Coronary artery (tissue), 2 donors: Measurements from ENCODE around the gene RBM19.
"Not testable (repeated sequence)": the region's sequence is repeated elsewhere in the genome, so short reads cannot be mapped to it uniquely, and the experiment has no call there.

Experiments used
- DNase-seq: peaks from one replicate; pipeline ENCODE4 v3.0.0-alpha.2; 2017; ENCODE audit warnings: low spot score
- H3K27ac ChIP-seq, 2 donors: fragments of 200-600 bp; sonication (generic); one replicate each; pipeline ENCODE4 v1.5.1; 2016 to 2019
- H3K4me3 ChIP-seq: fragments of 200-600 bp; sonication (generic); 2 replicates; pipeline ENCODE4 v1.5.1; 2016; ENCODE audit warnings: mild to moderate bottlenecking, moderate library complexity
- CTCF ChIP-seq: fragments of 200-600 bp; sonication (generic); IDR thresholded peaks from one replicate; pipeline ENCODE4 v1.5.1; 2019; ENCODE audit warnings: antibody characterized with exemption

The RBM19 gene

GRCh38 chr12:113813229-113813541, 152.9 kb downstream of the RBM19 start:
- DNase-seq, result no peak
- Histone ChIP-seq H3K27ac (no peak overlapping the region), H3K4me3 (no peak overlapping the region)
- no peak for TF ChIP-seq CTCF

- no peak for TF ChIP-seq CTCF
- no peak overlapping the region for H3K27ac ChIP-seq
- no peak for DNase-seq
- H3K4me3 ChIP-seq, result no peak overlapping the region
These were observed 153.5 kb downstream of the RBM19 start for GRCh38 chr12:113812411-113813228.

- H3K4me3 ChIP-seq, DNase-seq, H3K27ac ChIP-seq: not testable (repeated sequence)
These were observed 156.5 kb downstream of the RBM19 start for GRCh38 chr12:113809462-113810220.

GRCh38 chr12:113808095-113808951, 157.8 kb downstream of the RBM19 start:
- DNase-seq, result no peak
- no peak for TF ChIP-seq CTCF
- Histone ChIP-seq H3K27ac (no peak overlapping the region), H3K4me3 (no peak overlapping the region)

GRCh38 chr12:113805673-113806072, 160.5 kb downstream of the RBM19 start:
- no peak for DNase-seq
- no peak overlapping the region for H3K27ac ChIP-seq
- no peak overlapping the region for H3K4me3 ChIP-seq
- TF ChIP-seq CTCF, result no peak

GRCh38 chr12:113804961-113805600, 161.0 kb downstream of the RBM19 start:
- TF ChIP-seq CTCF, result no peak
- no peak overlapping the region for H3K4me3 ChIP-seq
- DNase-seq, result no peak
- no peak overlapping the region for H3K27ac ChIP-seq

- no peak overlapping the region for H3K4me3 ChIP-seq
- no peak for TF ChIP-seq CTCF
These were observed 162.4 kb downstream of the RBM19 start for GRCh38 chr12:113803759-113804140.

More at GRCh38 chr12:113803759-113804140, 162.4 kb downstream of the RBM19 start:
- DNase-seq, result no peak
- no peak overlapping the region for H3K27ac ChIP-seq
